Keratinocyte (primary cell): ENCODE results near the gene GCC1. TPM values are rescaled to one million over a fixed set of nuclear protein-coding genes. Genes with fewer than 3 reads are reported as not detected.

Source experiments
- DNase-seq: peaks from one replicate; pipeline ENCODE4 v3.0.0-alpha.2; 2011; ENCODE audit warnings: low read depth, missing footprints, low spot score
- FAIRE-seq: peaks from 2 replicates; lab custom pipeline; 2011; peaks lifted over from hg19 to GRCh38; lab: Jason Lieb, UNC
- H2AFZ ChIP-seq: 2 replicates; pipeline ENCODE4 v1.6.0; 2012; ENCODE audit warnings: low read length, control low read depth, inconsistent platforms; ENCODE audit not compliant: control insufficient read depth
- H3K27ac ChIP-seq: 2 replicates; pipeline ENCODE4 v1.5.1; 2011; ENCODE audit warnings: low read length; ENCODE audit not compliant: control insufficient read depth, insufficient read depth
- H3K27me3 ChIP-seq: 3 replicates; pipeline ENCODE4 v1.6.0; 2011; ENCODE audit warnings: low read length; ENCODE audit not compliant: control insufficient read depth, insufficient read depth; ENCODE audit errors: extremely low read depth
- H3K36me3 ChIP-seq, 2 experiments: 2 replicates in 1 of 2; 3 replicates in 1 of 2; pipeline ENCODE4 v1.5.1; 2011; ENCODE audit warnings: low read length in 2 of 2, mild to moderate bottlenecking in 1 of 2; ENCODE audit not compliant: control insufficient read depth in 2 of 2, insufficient read depth in 2 of 2; ENCODE audit errors: extremely low read depth in 1 of 2
- H3K4me1 ChIP-seq: 3 replicates; pipeline ENCODE4 v1.5.1; 2011; ENCODE audit warnings: low read length; ENCODE audit not compliant: control insufficient read depth, insufficient read depth; ENCODE audit errors: extremely low read depth
- H3K4me2 ChIP-seq: 3 replicates; pipeline ENCODE4 v1.6.0; 2011; ENCODE audit warnings: low read depth, low read length; ENCODE audit not compliant: control insufficient read depth, insufficient read depth; ENCODE audit errors: extremely low read depth
- H3K4me3 ChIP-seq, 3 experiments: fragments of 200-600 bp in 1 of 3; sonication (generic) in 1 of 3; 2 replicates in 2 of 3; 3 replicates in 1 of 3; pipeline ENCODE4 v1.5.1; 2011 to 2016; ENCODE audit warnings: low read length in 3 of 3, mild to moderate bottlenecking in 3 of 3, control low read depth in 2 of 3, inconsistent platforms in 1 of 3, low read depth in 1 of 3, mixed read lengths in 1 of 3, mixed run types in 1 of 3, moderate library complexity in 1 of 3; ENCODE audit not compliant: control insufficient read depth in 2 of 3, insufficient read depth in 2 of 3; ENCODE audit errors: extremely low read depth in 1 of 3
- H3K79me2 ChIP-seq: 2 replicates; pipeline ENCODE4 v1.6.0; 2012; ENCODE audit warnings: low read length; ENCODE audit not compliant: control insufficient read depth, insufficient read depth
- H3K9ac ChIP-seq: 3 replicates; pipeline ENCODE4 v1.6.0; 2011; ENCODE audit warnings: low read length; ENCODE audit not compliant: control insufficient read depth, insufficient read depth; ENCODE audit errors: extremely low read depth
- H3K9me1 ChIP-seq: 3 replicates; pipeline ENCODE4 v1.6.0; 2011; ENCODE audit warnings: low read length; ENCODE audit not compliant: control insufficient read depth, insufficient read depth; ENCODE audit errors: extremely low read depth
- H3K9me3 ChIP-seq: 2 replicates; pipeline ENCODE4 v1.5.1; 2012; ENCODE audit warnings: low read depth, low read length; ENCODE audit not compliant: control insufficient read depth
- H4K20me1 ChIP-seq: 3 replicates; pipeline ENCODE4 v1.6.0; 2011; ENCODE audit warnings: low read length; ENCODE audit not compliant: control insufficient read depth, insufficient read depth; ENCODE audit errors: extremely low read depth
- EZH2 ChIP-seq: IDR thresholded peaks from one replicate; pipeline ENCODE4 v1.6.1; 2012; ENCODE audit warnings: inconsistent platforms, mild to moderate bottlenecking, low read length, moderate library complexity
- dilution Hi-C: fragments of 300-500 bp; cut with MboI; formaldehyde crosslinking; loops from one replicate; pipeline ENCODE4 v1.7.0; 2020; ENCODE audit warnings: low sequenced_read_pairs; ENCODE audit not compliant: extremely low pct_ligation_motif_present
- polyA plus RNA-seq, 5 experiments: library from polyadenylated mRNA; depleted of rRNA in 3 of 5; stranded (reverse) in 3 of 5; stranded (forward) in 1 of 5; unstranded in 1 of 5; fragments of >200 nt; gene quantifications; 1 replicate in 1 of 5; 2 replicates in 3 of 5; 3 replicates in 1 of 5; pipeline versions ENCODE4 v1.2.1 to v1.2.3, GENCODE V29; 2011 to 2012; ENCODE audit warnings: missing spikeins in 2 of 5, low read depth in 1 of 5, low replicate concordance in 1 of 5
- TF ChIP-seq, protein P1 (sequence below), 3 experiments: IDR thresholded peaks in 1 of 3; conservative IDR thresholded peaks in 1 of 3; optimal IDR thresholded peaks in 1 of 3; 2 replicates in 2 of 3; 3 replicates in 1 of 3; pipeline versions ENCODE3 to v1.5.1; 2011; ENCODE audit warnings: low read length in 3 of 3, mild to moderate bottlenecking in 3 of 3, moderate library complexity in 2 of 3, control low read depth in 1 of 3, inconsistent platforms in 1 of 3; ENCODE audit not compliant: insufficient read depth in 2 of 3; ENCODE audit errors: extremely low read depth in 1 of 3

The GCC1 gene
- polyA plus RNA-seq, 1 donor (not counting 4 experiments of a cell fraction or from before 2014, with no cell fraction given), result 8.9 TPM

DNA sequence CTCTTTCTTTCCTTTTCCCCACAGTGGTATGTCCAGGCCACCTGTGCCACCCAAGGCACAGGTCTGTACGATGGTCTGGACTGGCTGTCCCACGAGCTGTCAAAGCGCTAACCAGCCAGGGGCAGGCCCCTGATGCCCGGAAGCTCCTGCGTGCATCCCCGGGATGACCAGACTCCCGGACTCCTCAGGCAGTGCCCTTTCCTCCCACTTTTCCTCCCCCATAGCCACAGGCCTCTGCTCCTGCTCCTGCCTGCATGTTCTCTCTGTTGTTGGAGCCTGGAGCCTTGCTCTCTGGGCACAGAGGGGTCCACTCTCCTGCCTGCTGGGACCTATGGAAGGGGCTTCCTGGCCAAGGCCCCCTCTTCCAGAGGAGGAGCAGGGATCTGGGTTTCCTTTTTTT, 5.8 kb upstream of the GCC1 start:
- DNase-seq (no peak), FAIRE-seq (no peak)
- Histone ChIP-seq H3K9me1 (no peaks in the 10 kb centered on the region), H3K79me2 (peaks cover 16% of the 10 kb centered on the region), H2AFZ (no peak overlapping the region), H3K36me3 (peaks cover 9% of the 10 kb centered on the region in 2 experiments), H3K4me3 (no peak overlapping the region), H3K4me2 (no peak overlapping the region), H3K9me3 (no peaks in the 10 kb centered on the region), H4K20me1 (no peaks in the 10 kb centered on the region), H3K27me3 (no peaks in the 10 kb centered on the region), H3K4me1 (peaks cover 15% of the 10 kb centered on the region), H3K9ac (no peak overlapping the region), H3K27ac (no peak overlapping the region)
- no peak for TF ChIP-seq EZH2
- TF ChIP-seq, protein P1, sequence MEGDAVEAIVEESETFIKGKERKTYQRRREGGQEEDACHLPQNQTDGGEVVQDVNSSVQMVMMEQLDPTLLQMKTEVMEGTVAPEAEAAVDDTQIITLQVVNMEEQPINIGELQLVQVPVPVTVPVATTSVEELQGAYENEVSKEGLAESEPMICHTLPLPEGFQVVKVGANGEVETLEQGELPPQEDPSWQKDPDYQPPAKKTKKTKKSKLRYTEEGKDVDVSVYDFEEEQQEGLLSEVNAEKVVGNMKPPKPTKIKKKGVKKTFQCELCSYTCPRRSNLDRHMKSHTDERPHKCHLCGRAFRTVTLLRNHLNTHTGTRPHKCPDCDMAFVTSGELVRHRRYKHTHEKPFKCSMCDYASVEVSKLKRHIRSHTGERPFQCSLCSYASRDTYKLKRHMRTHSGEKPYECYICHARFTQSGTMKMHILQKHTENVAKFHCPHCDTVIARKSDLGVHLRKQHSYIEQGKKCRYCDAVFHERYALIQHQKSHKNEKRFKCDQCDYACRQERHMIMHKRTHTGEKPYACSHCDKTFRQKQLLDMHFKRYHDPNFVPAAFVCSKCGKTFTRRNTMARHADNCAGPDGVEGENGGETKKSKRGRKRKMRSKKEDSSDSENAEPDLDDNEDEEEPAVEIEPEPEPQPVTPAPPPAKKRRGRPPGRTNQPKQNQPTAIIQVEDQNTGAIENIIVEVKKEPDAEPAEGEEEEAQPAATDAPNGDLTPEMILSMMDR (optimal IDR thresholded peaks at IDR 0.05 in 1 of 3, IDR thresholded peaks at IDR 0.05 in 1 of 3, conservative IDR thresholded peaks at IDR 0.05 in 1 of 3; ENCODE audit: extremely low read depth in 1 of 3, insufficient read depth in 2 of 3, low read length in 3 of 3), result no peak
- dilution Hi-C loops, result no loop called here

DNA sequence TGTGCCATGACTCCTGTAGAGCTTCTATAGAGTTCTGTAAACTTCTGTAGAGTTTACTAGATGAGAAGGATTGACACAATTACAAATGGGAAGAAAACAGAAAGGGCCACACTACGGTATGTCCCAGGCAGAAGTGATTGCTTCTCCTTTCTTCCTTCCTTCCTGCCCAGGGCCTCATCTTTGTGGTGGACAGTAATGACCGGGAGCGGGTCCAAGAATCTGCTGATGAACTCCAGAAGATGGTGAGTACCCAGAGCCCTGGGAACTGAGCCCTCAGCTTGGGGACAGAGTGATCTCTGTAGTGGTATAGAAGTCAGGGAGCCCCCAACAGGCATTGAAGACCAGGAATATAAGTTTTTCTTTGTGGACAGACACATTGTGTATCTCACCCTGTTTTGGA, 4.5 kb upstream of the GCC1 start:
- DNase-seq, result no peak
- Histone ChIP-seq H2AFZ (no peak overlapping the region), H4K20me1 (no peaks in the 10 kb centered on the region), H3K27ac (no peak overlapping the region), H3K27me3 (no peaks in the 10 kb centered on the region), H3K9me1 (no peaks in the 10 kb centered on the region), H3K9ac (peak overlapping the region; percentile 90), H3K4me2 (peak overlapping the region; percentile 86), H3K9me3 (no peaks in the 10 kb centered on the region), H3K4me3 (no peak overlapping the region), H3K4me1 (peaks cover 22% of the 10 kb centered on the region), H3K79me2 (peaks cover 19% of the 10 kb centered on the region), H3K36me3 (peaks cover 9% of the 10 kb centered on the region in 2 experiments)
- FAIRE-seq, result no peak
- dilution Hi-C loops, result no loop called here
- TF ChIP-seq EZH2, result no peak
- TF ChIP-seq, protein P1 (optimal IDR thresholded peaks at IDR 0.05 in 1 of 3, IDR thresholded peaks at IDR 0.05 in 1 of 3, conservative IDR thresholded peaks at IDR 0.05 in 1 of 3; ENCODE audit: extremely low read depth in 1 of 3, insufficient read depth in 2 of 3, low read length in 3 of 3), result no peak
